ENCODE data around the gene CALR.

Gene CALR

DNA sequence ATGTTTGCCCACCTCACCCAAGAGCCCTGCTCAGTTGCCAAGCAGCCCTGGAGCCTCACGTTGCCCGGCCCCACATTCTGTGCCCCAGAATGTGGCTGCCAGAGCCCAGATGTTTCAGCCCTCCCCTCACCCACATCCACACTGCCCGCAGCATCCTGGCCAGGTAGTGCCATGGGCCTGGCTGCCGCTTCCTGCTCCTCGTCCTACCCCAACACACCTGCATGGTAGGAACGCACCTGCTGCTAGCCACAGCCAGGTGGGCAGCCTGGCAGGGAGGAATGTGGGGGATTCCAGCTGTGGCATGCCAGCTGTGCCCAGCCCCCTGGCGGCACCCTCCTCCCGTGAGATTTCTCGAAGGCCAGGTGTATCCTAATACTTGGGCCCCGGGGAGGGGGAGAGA is 49.4 kb downstream of the CALR start:
- no peak overlapping the region for H3K27ac ChIP-seq
- no peak for TF ChIP-seq ZFX (IDR thresholded peaks at IDR 0.05)
- TF ChIP-seq, protein P1, sequence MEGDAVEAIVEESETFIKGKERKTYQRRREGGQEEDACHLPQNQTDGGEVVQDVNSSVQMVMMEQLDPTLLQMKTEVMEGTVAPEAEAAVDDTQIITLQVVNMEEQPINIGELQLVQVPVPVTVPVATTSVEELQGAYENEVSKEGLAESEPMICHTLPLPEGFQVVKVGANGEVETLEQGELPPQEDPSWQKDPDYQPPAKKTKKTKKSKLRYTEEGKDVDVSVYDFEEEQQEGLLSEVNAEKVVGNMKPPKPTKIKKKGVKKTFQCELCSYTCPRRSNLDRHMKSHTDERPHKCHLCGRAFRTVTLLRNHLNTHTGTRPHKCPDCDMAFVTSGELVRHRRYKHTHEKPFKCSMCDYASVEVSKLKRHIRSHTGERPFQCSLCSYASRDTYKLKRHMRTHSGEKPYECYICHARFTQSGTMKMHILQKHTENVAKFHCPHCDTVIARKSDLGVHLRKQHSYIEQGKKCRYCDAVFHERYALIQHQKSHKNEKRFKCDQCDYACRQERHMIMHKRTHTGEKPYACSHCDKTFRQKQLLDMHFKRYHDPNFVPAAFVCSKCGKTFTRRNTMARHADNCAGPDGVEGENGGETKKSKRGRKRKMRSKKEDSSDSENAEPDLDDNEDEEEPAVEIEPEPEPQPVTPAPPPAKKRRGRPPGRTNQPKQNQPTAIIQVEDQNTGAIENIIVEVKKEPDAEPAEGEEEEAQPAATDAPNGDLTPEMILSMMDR (conservative IDR thresholded peaks at IDR 0.05) = no peak

DNA sequence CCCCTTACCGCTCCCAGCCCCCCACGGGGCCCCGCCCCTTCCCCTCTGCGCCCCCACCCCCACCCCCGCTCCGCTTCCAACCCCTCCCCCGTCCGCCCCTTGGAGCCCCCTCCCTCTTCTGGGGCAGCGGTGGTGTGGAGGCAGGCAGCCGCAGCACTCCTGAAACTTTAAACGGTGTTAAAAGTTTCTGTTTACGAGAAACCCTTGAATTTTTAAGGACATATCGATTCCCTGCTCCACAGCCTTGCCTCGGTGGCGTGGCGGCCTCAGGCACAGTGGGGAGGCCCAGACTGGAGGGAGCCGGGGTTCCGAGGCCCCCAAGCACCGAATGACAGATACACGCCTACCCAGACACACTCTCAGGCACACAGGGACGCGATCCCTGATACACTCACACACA is 52.0 kb downstream of the CALR start:
- TF ChIP-seq, protein P1 (conservative IDR thresholded peaks at IDR 0.05) = no peak
- no peak for TF ChIP-seq ZFX (IDR thresholded peaks at IDR 0.05)
- peak overlapping the region; percentile 59 for H3K27ac ChIP-seq

DNA sequence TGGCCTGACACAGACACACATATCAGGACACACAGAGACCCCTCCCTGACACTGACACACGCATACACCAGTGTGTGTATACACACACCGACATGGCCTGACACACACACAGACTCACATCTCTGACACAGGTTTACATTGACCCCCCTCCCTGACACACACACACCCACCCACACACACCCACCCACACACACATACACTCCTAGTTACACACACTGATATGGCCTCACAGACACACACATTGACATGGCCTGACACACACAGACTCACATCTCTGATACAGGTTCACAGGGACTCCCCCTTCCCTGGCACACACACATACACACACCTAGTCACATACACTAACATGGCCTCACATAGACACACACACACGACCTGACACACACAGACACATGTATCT is 52.4 kb downstream of the CALR start:
- TF ChIP-seq, protein P1 (conservative IDR thresholded peaks at IDR 0.05) = no peak

DNA sequence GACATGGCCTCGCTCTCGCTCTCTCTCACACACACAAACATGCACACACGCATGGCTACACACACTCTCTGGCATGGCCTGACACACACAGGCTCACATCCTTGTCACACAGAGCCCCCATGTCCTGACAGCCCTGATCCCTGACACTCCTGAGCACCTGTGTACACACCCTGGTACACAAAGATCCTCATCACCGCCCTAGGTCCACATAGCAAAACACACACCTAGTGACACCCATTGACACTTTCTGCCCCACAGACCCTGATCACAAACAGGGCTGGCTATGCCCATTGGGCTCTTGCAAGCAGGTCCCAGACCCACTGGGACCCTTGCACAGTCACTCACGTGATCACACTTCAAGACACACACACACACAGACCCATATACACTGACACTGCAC is 52.9 kb downstream of the CALR start:
- TF ChIP-seq, protein P1 (conservative IDR thresholded peaks at IDR 0.05) = no peak
- TF ChIP-seq ZFX (IDR thresholded peaks at IDR 0.05) = no peak
- peak overlapping the region; percentile 59 for H3K27ac ChIP-seq

More for the DNA sequence above, 52.4 kb downstream of the CALR start:
- peak overlapping the region; percentile 59 for H3K27ac ChIP-seq

DNA sequence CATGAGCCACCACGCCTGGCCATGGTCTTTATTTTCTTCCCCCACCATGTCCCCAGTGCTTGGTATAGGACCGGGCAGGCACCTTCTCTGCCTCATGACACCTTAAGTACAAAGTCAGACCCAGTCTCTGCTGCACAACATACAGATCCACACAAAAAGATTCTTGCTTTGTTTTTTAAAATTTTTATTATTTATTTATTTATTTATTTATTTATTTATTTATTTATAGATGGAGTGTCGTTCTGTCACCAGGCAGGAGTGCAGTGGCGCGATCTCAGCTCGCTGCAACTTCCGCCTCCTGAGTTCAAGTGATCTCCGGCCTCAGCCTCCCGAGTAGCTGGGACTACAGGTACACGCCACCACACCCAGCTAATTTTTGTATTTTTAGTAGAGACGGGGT is 54.3 kb downstream of the CALR start:
- H3K27ac ChIP-seq = peak overlapping the region; percentile 59
- no peak for TF ChIP-seq ZFX (IDR thresholded peaks at IDR 0.05)
- TF ChIP-seq, protein P1 (conservative IDR thresholded peaks at IDR 0.05) = no peak

DNA sequence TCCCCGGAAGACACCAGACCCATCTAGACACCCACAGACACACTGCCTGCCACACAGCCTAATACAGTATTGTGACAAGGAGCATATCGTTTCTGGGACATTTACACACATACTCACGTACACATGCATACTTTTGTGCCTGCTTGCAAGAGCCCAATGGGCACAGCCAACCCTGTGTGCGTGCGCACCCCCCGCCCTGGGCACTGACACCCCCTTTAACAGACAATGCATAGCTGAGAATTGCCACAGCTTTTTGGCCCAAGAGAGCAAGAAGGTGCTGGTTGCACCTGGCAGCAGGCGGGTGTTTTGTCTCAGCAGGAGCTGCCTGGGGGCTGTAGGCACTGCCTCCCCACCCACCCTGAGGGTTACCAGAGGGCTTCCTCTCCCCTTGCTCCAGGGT is 55.2 kb downstream of the CALR start:
- H3K27ac ChIP-seq = peak overlapping the region; percentile 100
- TF ChIP-seq ZFX (IDR thresholded peaks at IDR 0.05) = no peak
- TF ChIP-seq, protein P1 (conservative IDR thresholded peaks at IDR 0.05) = no peak

Measured in C4-2B (cell line).